Subcutaneous abdominal adipose tissue (tissue), 5 donors: ENCODE results near the gene PRDM16.

Experiments used
- H3K27ac ChIP-seq: one replicate; pipeline ENCODE4 v1.7.0; 2013; ENCODE audit warnings: low read depth, mild to moderate bottlenecking, inconsistent platforms, low read length, moderate library complexity
- H3K27me3 ChIP-seq, 5 donors: one replicate each; pipeline ENCODE4 v1.7.0; 2013; ENCODE audit warnings: low read length in 5 of 5, inconsistent platforms in 1 of 5; ENCODE audit not compliant: control insufficient read depth in 5 of 5, insufficient read depth in 4 of 5
- H3K36me3 ChIP-seq, 5 donors: one replicate each; pipeline ENCODE4 v1.7.0; 2013; ENCODE audit warnings: low read length in 5 of 5; ENCODE audit not compliant: control insufficient read depth in 5 of 5, insufficient read depth in 5 of 5
- H3K4me1 ChIP-seq, 5 donors: one replicate each; pipeline ENCODE4 v1.7.0; 2013; ENCODE audit warnings: low read length in 5 of 5, mild to moderate bottlenecking in 3 of 5, moderate library complexity in 1 of 5; ENCODE audit not compliant: control insufficient read depth in 5 of 5, insufficient read depth in 5 of 5
- H3K4me3 ChIP-seq, 5 donors: one replicate each; pipeline ENCODE4 v1.7.0; 2013; ENCODE audit warnings: low read length in 5 of 5, low read depth in 1 of 5
- H3K9ac ChIP-seq, 5 donors: one replicate each; pipeline ENCODE4 v1.7.0; 2013; ENCODE audit warnings: low read length in 5 of 5, mild to moderate bottlenecking in 4 of 5, moderate library complexity in 3 of 5
- H3K9me3 ChIP-seq, 5 donors: one replicate each; pipeline ENCODE4 v1.7.0; 2013; ENCODE audit warnings: low read length in 5 of 5; ENCODE audit not compliant: control insufficient read depth in 5 of 5
- donor health status: healthy.
- donor health status: healthy.
- donor health status: healthy.
- donor health status: healthy.
- donor health status: healthy.

PRDM16 gene

DNA sequence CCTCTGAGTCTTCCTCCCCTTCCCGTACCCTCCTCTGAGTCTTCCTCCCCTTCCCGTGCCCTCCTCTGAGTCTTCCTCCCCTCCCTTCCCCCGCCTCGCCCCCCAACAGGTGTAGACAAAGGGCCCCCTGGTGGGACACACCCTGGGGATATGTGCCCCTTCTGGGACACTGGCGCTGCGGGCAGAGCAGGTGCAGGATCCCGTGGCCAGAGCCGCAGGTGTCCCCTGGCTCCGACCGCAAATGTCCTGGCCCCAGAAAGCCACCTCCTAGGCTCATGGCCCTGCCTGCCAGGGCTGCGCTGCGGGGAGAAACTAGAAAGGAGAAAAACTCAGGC, 334.0 kb downstream of the PRDM16 start:
- no peaks in the 10 kb centered on the region for H3K9me3 ChIP-seq
- H3K27me3 ChIP-seq: peaks cover 0 to 24% (median 13%) of the 10 kb centered on the region in 5 donors
- H3K9ac ChIP-seq: no peak overlapping the region
- H3K27ac ChIP-seq: no peak overlapping the region
- no peaks in the 10 kb centered on the region for H3K36me3 ChIP-seq
- no peak overlapping the region for H3K4me3 ChIP-seq
- peaks cover 0 to 25% (median 6%) of the 10 kb centered on the region in 5 donors for H3K4me1 ChIP-seq

- no peaks in the 10 kb centered on the region for H3K36me3 ChIP-seq
- no peak overlapping the region for H3K4me3 ChIP-seq
- peaks cover 0 to 24% (median 10%) of the 10 kb centered on the region in 5 donors for H3K27me3 ChIP-seq
- no peak overlapping the region for H3K27ac ChIP-seq
- no peak overlapping the region for H3K9ac ChIP-seq
- no peaks in the 10 kb centered on the region for H3K9me3 ChIP-seq
- H3K4me1 ChIP-seq: peaks cover 0 to 25% (median 10%) of the 10 kb centered on the region in 5 donors
These were observed 334.6 kb downstream of the PRDM16 start for GRCh38 chr1:3403388-3404231.

GRCh38 chr1:3404301-3404700, 335.3 kb downstream of the PRDM16 start:
- H3K4me1 ChIP-seq: peaks cover 0 to 24% (median 7%) of the 10 kb centered on the region in 5 donors
- H3K27ac ChIP-seq: no peak overlapping the region
- no peak overlapping the region for H3K4me3 ChIP-seq
- H3K36me3 ChIP-seq: no peaks in the 10 kb centered on the region
- peaks cover 0 to 22% (median 10%) of the 10 kb centered on the region in 5 donors for H3K27me3 ChIP-seq
- H3K9ac ChIP-seq: no peak overlapping the region
- no peaks in the 10 kb centered on the region for H3K9me3 ChIP-seq

GRCh38 chr1:3404801-3405200, 335.8 kb downstream of the PRDM16 start:
- Histone ChIP-seq H3K4me1 (peaks cover 0 to 21% (median 7%) of the 10 kb centered on the region in 5 donors), H3K9me3 (no peaks in the 10 kb centered on the region), H3K4me3 (no peak overlapping the region), H3K27ac (no peak overlapping the region), H3K36me3 (no peaks in the 10 kb centered on the region), H3K27me3 (peaks cover 0 to 21% (median 10%) of the 10 kb centered on the region in 5 donors), H3K9ac (no peak overlapping the region)

DNA sequence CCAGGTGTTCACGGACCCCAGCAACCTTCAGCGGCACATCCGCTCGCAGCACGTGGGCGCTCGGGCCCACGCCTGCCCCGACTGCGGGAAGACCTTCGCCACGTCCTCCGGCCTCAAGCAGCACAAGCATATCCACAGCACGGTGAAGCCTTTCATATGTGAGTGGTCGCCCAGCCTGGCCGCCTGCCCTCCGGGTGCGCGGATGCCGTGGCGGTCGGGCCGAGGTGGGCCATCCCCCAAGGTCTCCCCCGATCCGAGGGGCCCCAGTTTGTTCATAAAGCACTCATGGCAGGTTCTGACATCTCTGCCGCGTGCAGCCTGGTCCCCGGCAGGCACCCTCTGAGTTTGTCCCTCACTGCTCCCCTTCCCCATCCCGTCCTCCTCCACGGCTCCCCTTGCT, 336.5 kb downstream of the PRDM16 start:
- Histone ChIP-seq H3K27ac (no peak overlapping the region), H3K4me3 (no peak overlapping the region), H3K9ac (no peak overlapping the region), H3K27me3 (peaks cover 0 to 20% (median 12%) of the 10 kb centered on the region in 5 donors), H3K4me1 (peaks cover 0 to 18% (median 7%) of the 10 kb centered on the region in 5 donors), H3K9me3 (no peaks in the 10 kb centered on the region), H3K36me3 (no peaks in the 10 kb centered on the region)

- no peak overlapping the region for H3K9ac ChIP-seq
- H3K27me3 ChIP-seq: peaks cover 4 to 23% (median 13%) of the 10 kb centered on the region in 5 donors
- H3K36me3 ChIP-seq: no peaks in the 10 kb centered on the region
- H3K4me1 ChIP-seq: peaks cover 0 to 20% (median 7%) of the 10 kb centered on the region in 5 donors
- no peaks in the 10 kb centered on the region for H3K9me3 ChIP-seq
- no peak overlapping the region for H3K27ac ChIP-seq
- H3K4me3 ChIP-seq: no peak overlapping the region
These were observed 337.2 kb downstream of the PRDM16 start for GRCh38 chr1:3405974-3406867.

GRCh38 chr1:3407021-3407420, 338.0 kb downstream of the PRDM16 start:
- Histone ChIP-seq H3K36me3 (no peaks in the 10 kb centered on the region), H3K4me3 (no peak overlapping the region), H3K9ac (no peak overlapping the region), H3K27ac (no peak overlapping the region), H3K4me1 (peaks cover 0 to 15% (median 3%) of the 10 kb centered on the region in 5 donors), H3K9me3 (no peaks in the 10 kb centered on the region), H3K27me3 (peaks cover 5 to 18% (median 15%) of the 10 kb centered on the region in 5 donors)

GRCh38 chr1:3408751-3409266, 339.8 kb downstream of the PRDM16 start:
- H3K27me3 ChIP-seq: peaks cover 6 to 19% (median 12%) of the 10 kb centered on the region in 5 donors
- no peak overlapping the region for H3K9ac ChIP-seq
- peaks cover 0 to 7% (median 0%) of the 10 kb centered on the region in 5 donors for H3K4me1 ChIP-seq
- no peaks in the 10 kb centered on the region for H3K36me3 ChIP-seq
- H3K27ac ChIP-seq: no peak overlapping the region
- no peaks in the 10 kb centered on the region for H3K9me3 ChIP-seq
- no peak overlapping the region for H3K4me3 ChIP-seq

DNA sequence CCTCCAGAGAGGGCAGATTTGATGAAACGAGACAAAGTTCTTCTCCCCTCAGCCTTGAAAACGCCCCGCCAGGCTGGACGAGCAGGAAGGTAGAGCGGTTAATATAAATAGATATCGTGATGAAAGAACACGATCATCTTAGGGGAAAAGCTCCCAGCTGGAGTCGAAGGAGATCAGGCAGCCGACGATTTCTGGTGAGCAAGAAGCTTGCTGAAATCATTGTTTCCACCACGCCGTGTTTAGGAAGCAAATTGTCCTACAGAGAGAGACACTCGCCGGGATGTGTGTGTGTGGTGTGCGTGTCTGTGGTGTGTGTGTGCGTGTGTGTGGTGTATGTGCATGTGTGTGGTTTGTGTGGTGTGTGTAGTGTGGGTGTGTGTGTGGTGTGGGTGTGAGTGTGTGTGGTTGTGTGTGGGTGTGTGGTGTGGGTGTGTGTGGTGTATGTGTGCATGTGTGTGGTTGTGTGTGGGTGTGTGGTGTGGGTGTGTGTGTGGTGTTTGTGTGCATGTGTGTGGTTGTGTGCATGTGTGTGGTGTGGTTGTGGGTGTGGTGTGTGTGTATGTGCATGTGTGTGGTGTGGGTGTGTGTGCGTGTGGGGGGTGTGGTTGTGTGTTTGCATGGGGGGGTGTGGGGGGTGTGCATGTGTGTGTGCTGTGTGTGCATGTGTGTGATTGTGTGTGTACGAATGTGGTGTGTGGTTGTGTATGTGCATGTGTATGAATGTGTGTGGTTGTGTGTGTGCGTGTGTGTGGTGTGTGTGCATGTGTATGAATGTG, 340.6 kb downstream of the PRDM16 start:
- H3K9ac ChIP-seq: no peak overlapping the region
- peaks cover 0 to 8% (median 0%) of the 10 kb centered on the region in 5 donors for H3K4me1 ChIP-seq
- no peaks in the 10 kb centered on the region for H3K9me3 ChIP-seq
- no peak overlapping the region for H3K4me3 ChIP-seq
- H3K27ac ChIP-seq: no peak overlapping the region
- no peaks in the 10 kb centered on the region for H3K36me3 ChIP-seq
- peaks cover 6 to 19% (median 14%) of the 10 kb centered on the region in 5 donors for H3K27me3 ChIP-seq
